H1 (cell line): Measurements from ENCODE around the gene ANKRD53. TPM values are rescaled to one million over a fixed set of nuclear protein-coding genes. Genes with fewer than 3 reads are reported as not detected.

Experiments used
- CTCF ChIA-PET: fragments of 300-600 bp; sonication (Branson Sonifier 250); formaldehyde crosslinking; loops from one replicate; lab custom pipeline; 2021; ENCODE audit not compliant: partially characterized antibody; lab: Charles Lee
- POLR2A ChIA-PET: fragments of 300-600 bp; sonication (Branson Sonifier 250); formaldehyde crosslinking; loops from one replicate; lab custom pipeline; 2021; ENCODE audit warnings: inconsistent platforms; ENCODE audit not compliant: partially characterized antibody; lab: Charles Lee
- DNase-seq, 2 experiments: peaks; one replicate each; pipeline versions ENCODE4 v3.0.0 to v3.0.0-alpha.2; 2010 to 2022; ENCODE audit warnings: low spot score in 2 of 2, low read depth in 1 of 2, mixed read lengths in 1 of 2
- FAIRE-seq: peaks from 2 replicates; lab custom pipeline; 2011; peaks lifted over from hg19 to GRCh38; lab: Jason Lieb, UNC
- H2AFZ ChIP-seq: 2 replicates; pipeline ENCODE4 v1.8.1; 2012; ENCODE audit warnings: low read length, inconsistent platforms
- H2AK5ac ChIP-seq: 2 replicates; pipeline ENCODE4 v1.6.1; 2013; ENCODE audit warnings: low read depth, low read length
- H2BK120ac ChIP-seq: replicated peaks from 2 replicates; pipeline ENCODE3; 2013; ENCODE audit warnings: low read depth, low read length, inconsistent platforms
- H2BK12ac ChIP-seq: 2 replicates; pipeline ENCODE4 v1.6.1; 2013; ENCODE audit warnings: low read depth, low read length
- H2BK15ac ChIP-seq: 2 replicates; pipeline ENCODE4 v1.6.1; 2013; ENCODE audit warnings: low read length
- H2BK20ac ChIP-seq: 2 replicates; pipeline ENCODE4 v1.6.1; 2013; ENCODE audit warnings: low read length
- H2BK5ac ChIP-seq: 2 replicates; pipeline ENCODE4 v1.6.1; 2013; ENCODE audit warnings: low read depth, low read length
- H3K14ac ChIP-seq: 2 replicates; pipeline ENCODE4 v1.6.1; 2013; ENCODE audit warnings: inconsistent platforms; ENCODE audit not compliant: insufficient read length
- H3K18ac ChIP-seq: 2 replicates; pipeline ENCODE4 v1.6.1; 2013; ENCODE audit warnings: low read length; ENCODE audit errors: extremely low read depth
- H3K23ac ChIP-seq: 2 replicates; pipeline ENCODE4 v1.6.1; 2013; ENCODE audit warnings: inconsistent platforms; ENCODE audit not compliant: insufficient read length
- H3K23me2 ChIP-seq: 2 replicates; pipeline ENCODE4 v1.6.1; 2013; ENCODE audit warnings: low read depth, low read length
- H3K27ac ChIP-seq: 2 replicates; pipeline ENCODE4 v1.6.1; 2011; ENCODE audit warnings: low read depth, low read length, inconsistent platforms
- H3K27me3 ChIP-seq, 4 experiments: replicated peaks in 1 of 4; 1 replicate in 1 of 4; 2 replicates in 3 of 4; pipeline versions ENCODE4 v1.6.1 to v1.8.1; 2011 to 2013; ENCODE audit warnings: low read length in 3 of 4, mild to moderate bottlenecking in 3 of 4, inconsistent platforms in 2 of 4, mixed read lengths in 2 of 4, moderate library complexity in 1 of 4; ENCODE audit not compliant: control insufficient read depth in 3 of 4, insufficient read depth in 3 of 4; ENCODE audit errors: extremely low read depth in 1 of 4
- H3K36me3 ChIP-seq, 4 experiments: 2 replicates each; pipeline versions ENCODE4 v1.6.1 to v1.8.1; 2011 to 2013; ENCODE audit warnings: mild to moderate bottlenecking in 4 of 4, low read length in 3 of 4, moderate library complexity in 2 of 4, control low read depth in 1 of 4, inconsistent platforms in 1 of 4; ENCODE audit not compliant: insufficient read depth in 4 of 4, control insufficient read depth in 2 of 4
- H3K4ac ChIP-seq: replicated peaks from 2 replicates; pipeline ENCODE3; 2013; ENCODE audit warnings: low read length, low read depth, mixed read lengths, inconsistent platforms; ENCODE audit not compliant: insufficient read length
- H3K4me1 ChIP-seq, 4 experiments: replicated peaks in 1 of 4; 1 replicate in 1 of 4; 2 replicates in 3 of 4; pipeline versions ENCODE4 v1.6.1 to v1.8.1; 2011 to 2013; ENCODE audit warnings: low read length in 3 of 4, inconsistent platforms in 2 of 4, mixed read lengths in 1 of 4; ENCODE audit not compliant: insufficient read depth in 4 of 4, control insufficient read depth in 3 of 4
- H3K4me2 ChIP-seq, 2 experiments: 2 replicates each; pipeline versions ENCODE4 v1.6.1 to v1.8.1; 2011 to 2013; ENCODE audit warnings: low read depth in 2 of 2, low read length in 2 of 2, control low read depth in 1 of 2, inconsistent platforms in 1 of 2, mild to moderate bottlenecking in 1 of 2; ENCODE audit not compliant: insufficient read depth in 1 of 2
- H3K4me3 ChIP-seq, 4 experiments: fragments of 200-600, 300-600 bp in 1 of 4; sonication (generic), shearing (Covaris generic), sonication (Bioruptor Twin) in 1 of 4; 2 replicates each; pipeline versions ENCODE4 v1.5.1 to v1.8.1; 2011 to 2016; ENCODE audit warnings: low read length in 4 of 4, low read depth in 3 of 4, control low read depth in 2 of 4, inconsistent platforms in 2 of 4, mild to moderate bottlenecking in 2 of 4, mixed read lengths in 1 of 4, moderate library complexity in 1 of 4; ENCODE audit not compliant: insufficient read depth in 2 of 4; ENCODE audit errors: extremely low read depth in 1 of 4
- H3K56ac ChIP-seq: replicated peaks from 2 replicates; pipeline ENCODE3; 2013; ENCODE audit warnings: low read depth, mild to moderate bottlenecking, mixed read lengths, low read length, inconsistent platforms; ENCODE audit not compliant: insufficient read length
- H3K79me1 ChIP-seq: 2 replicates; pipeline ENCODE4 v1.6.1; 2013; ENCODE audit warnings: low read depth, low read length, control low read depth
- H3K79me2 ChIP-seq, 2 experiments: 2 replicates each; pipeline versions ENCODE4 v1.6.1 to v1.8.1; 2012 to 2013; ENCODE audit warnings: low read length in 2 of 2, mild to moderate bottlenecking in 2 of 2, inconsistent platforms in 1 of 2; ENCODE audit not compliant: insufficient read depth in 2 of 2, control insufficient read depth in 1 of 2
- H3K9ac ChIP-seq, 4 experiments: replicated peaks in 1 of 4; 1 replicate in 1 of 4; 2 replicates in 3 of 4; pipeline versions ENCODE4 v1.6.1 to v1.8.1; 2011 to 2013; ENCODE audit warnings: low read depth in 3 of 4, low read length in 3 of 4, control low read depth in 2 of 4, mild to moderate bottlenecking in 2 of 4, moderate library complexity in 2 of 4, inconsistent platforms in 1 of 4; ENCODE audit errors: extremely low read depth in 1 of 4
- H3K9me3 ChIP-seq, 2 experiments: 2 replicates each; pipeline versions ENCODE4 v1.6.1 to v1.8.1; 2012 to 2013; ENCODE audit warnings: mild to moderate bottlenecking in 2 of 2, moderate library complexity in 2 of 2, control low read depth in 1 of 2, inconsistent platforms in 1 of 2, low read depth in 1 of 2, low read length in 1 of 2, mixed read lengths in 1 of 2; ENCODE audit not compliant: insufficient read depth in 2 of 2
- H4K20me1 ChIP-seq, 2 experiments: replicated peaks in 1 of 2; 2 replicates each; pipeline versions ENCODE3 to v1.8.1; 2011 to 2013; ENCODE audit warnings: inconsistent platforms in 2 of 2, low read length in 2 of 2, mild to moderate bottlenecking in 1 of 2; ENCODE audit not compliant: insufficient read depth in 2 of 2, control insufficient read depth in 1 of 2
- H4K5ac ChIP-seq: 2 replicates; pipeline ENCODE4 v1.6.1; 2013; ENCODE audit warnings: low read length, low read depth, mixed read lengths, inconsistent platforms; ENCODE audit not compliant: insufficient read length
- H4K8ac ChIP-seq: 2 replicates; pipeline ENCODE4 v1.8.0; 2013; ENCODE audit warnings: mild to moderate bottlenecking, moderate library complexity, low read length, inconsistent platforms; ENCODE audit not compliant: insufficient read depth; ENCODE audit errors: extremely low read depth
- H4K91ac ChIP-seq: replicated peaks from 2 replicates; pipeline ENCODE3; 2013; ENCODE audit warnings: low read length, mixed read lengths, inconsistent platforms; ENCODE audit not compliant: insufficient read length
- ASH2L ChIP-seq: fragments of 200-600, 300-600 bp; sonication (generic); IDR thresholded peaks from one replicate; pipeline ENCODE4 v1.7.1; 2017; ENCODE audit warnings: low read length
- CBX5 ChIP-seq: fragments of 300-800, 300-1000 bp; sonication (generic); IDR thresholded peaks from 2 replicates; pipeline ENCODE4 v1.7.1; 2016; ENCODE audit warnings: antibody characterized with exemption, low read length, low read depth
- CBX8 ChIP-seq: fragments of 300-800, 300-1000 bp; sonication (generic); IDR thresholded peaks from 2 replicates; pipeline ENCODE4 v1.7.1; 2016; ENCODE audit warnings: low read depth, low read length, borderline replicate concordance
- CHD1 ChIP-seq: IDR thresholded peaks from 2 replicates; pipeline ENCODE4 v1.6.1; 2012; ENCODE audit warnings: low read depth, low read length, improper control_type of control experiment
- CTBP2 ChIP-seq: IDR thresholded peaks from 2 replicates; pipeline ENCODE4 v1.7.0; 2011; ENCODE audit warnings: borderline replicate concordance, mild to moderate bottlenecking, moderate library complexity, mixed read lengths, low read length; ENCODE audit not compliant: insufficient read depth, insufficient read length
- EZH2 ChIP-seq: fragments of 200-600 bp; sonication (generic); IDR thresholded peaks from 2 replicates; pipeline ENCODE4 v1.7.1; 2012; ENCODE audit warnings: low read depth, mild to moderate bottlenecking, moderate library complexity, low read length, inconsistent platforms; ENCODE audit not compliant: severe bottlenecking
- JUND ChIP-seq: IDR thresholded peaks from 2 replicates; pipeline ENCODE4 v1.6.1; 2011; ENCODE audit warnings: mild to moderate bottlenecking, improper control_type of control experiment, low read length
- KDM4A ChIP-seq: IDR thresholded peaks from one replicate; pipeline ENCODE4 v1.7.1; 2012; ENCODE audit warnings: low read depth, mild to moderate bottlenecking, moderate library complexity, low read length, inconsistent platforms; ENCODE audit not compliant: severe bottlenecking
- KDM5A ChIP-seq: fragments of 200-600 bp; IDR thresholded peaks from 2 replicates; pipeline ENCODE4 v1.7.1; 2012; ENCODE audit warnings: mild to moderate bottlenecking, low read length, inconsistent platforms, mixed read lengths
- RBBP5 ChIP-seq: IDR thresholded peaks from 2 replicates; pipeline ENCODE4 v1.7.1; 2012; ENCODE audit warnings: low read depth, mild to moderate bottlenecking, inconsistent platforms, low read length, moderate library complexity, borderline replicate concordance
- SIRT6 ChIP-seq: IDR thresholded peaks from one replicate; pipeline ENCODE4 v1.7.1; 2012; ENCODE audit warnings: low read length, inconsistent platforms
- TCF12 ChIP-seq: IDR thresholded peaks from 2 replicates; pipeline ENCODE4 v1.6.1; 2011; ENCODE audit warnings: low read depth, mild to moderate bottlenecking, low read length
- YY1 ChIP-seq: IDR thresholded peaks from 2 replicates; pipeline ENCODE4 v1.6.1; 2011; ENCODE audit warnings: low read depth, mild to moderate bottlenecking, low read length
- WGBS, 2 experiments: shearing (Covaris generic) in 1 of 2; methylation state at CpG; one replicate each; pipeline versions ENCODE4 v1.1.6 to v1.1.7; 2013 to 2015; ENCODE audit warnings: low lambda C conversion rate in 2 of 2, mixed read lengths in 2 of 2, inconsistent platforms in 1 of 2, low coverage in 1 of 2, missing lambda C conversion rate in 1 of 2; ENCODE audit not compliant: insufficient replicate concordance in 2 of 2, insufficient coverage in 1 of 2, insufficient read length in 1 of 2; ENCODE audit errors: extremely low coverage in 1 of 2, missing lambda C conversion rate in 1 of 2; 5-methylcytosine and 5-hydroxymethylcytosine counted together
- polyA plus RNA-seq, 7 experiments: library from polyadenylated mRNA; depleted of rRNA in 3 of 7; stranded (reverse) in 5 of 7; unstranded in 2 of 7; fragments of >200 nt in 5 of 7; fragments of 200-250 nt in 2 of 7; gene quantifications; 1 replicate in 5 of 7; 2 replicates in 1 of 7; 4 replicates in 1 of 7; pipeline versions ENCODE4 v1.2.1 to v1.2.3, GENCODE V29; 2011 to 2013; ENCODE audit warnings: missing spikeins in 2 of 7, mixed read lengths in 2 of 7
- total RNA-seq: library from RNA; stranded (reverse); fragmentation: NEBNext Ultra II Directional; extraction: Animal tissue kit (Norgen Biotek cat#: 25700); gene quantifications from 2 replicates; pipeline ENCODE4 v1.2.1, GENCODE V29; 2021
- TF ChIP-seq, protein P1 (sequence below): IDR thresholded peaks from 2 replicates; pipeline ENCODE4 v1.6.1; 2012; ENCODE audit warnings: inconsistent platforms

ANKRD53 gene
- total and polyA plus RNA-seq, 2 of the 8 experiments (the other 6 are each of a cell fraction or from before 2014, with no cell fraction given), result 0.39 to 0.70 TPM

DNA sequence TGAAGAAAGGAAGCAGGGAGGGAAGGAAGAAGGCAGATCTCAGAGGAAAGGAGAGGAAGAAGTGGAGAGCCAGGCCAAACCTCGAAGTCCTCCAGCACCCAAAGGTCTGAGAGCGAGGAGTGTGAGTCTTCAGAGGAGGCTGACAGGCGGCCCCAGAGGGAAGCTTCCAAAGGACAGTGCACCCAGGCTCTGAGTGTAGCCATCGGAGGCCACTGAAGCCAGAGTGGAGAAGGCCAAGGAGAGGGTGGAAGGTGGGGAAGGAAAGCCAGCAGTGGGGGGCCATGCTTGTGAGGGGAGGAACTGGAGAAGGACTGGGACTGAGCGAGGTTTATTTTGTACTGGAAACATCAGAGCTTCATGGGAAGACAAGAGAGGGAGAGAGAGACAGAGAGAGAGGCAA is 36.7 kb upstream of the ANKRD53 start:
- 0 out of 2 replicates have a peak overlapping the region, but pooled peaks have one; percentile 23 for H2BK12ac ChIP-seq
- 77% methylated on average over 5 of the region's 5 CpGs; no CpG with 5 or more reads in 1 of the 2 experiments for WGBS, 2 experiments
- H3K27ac ChIP-seq, result no peak overlapping the region
- no peaks in the 10 kb centered on the region for H3K36me3 ChIP-seq
- no peak overlapping the region for H3K56ac ChIP-seq
- no peak overlapping the region for H3K4me3 ChIP-seq
- no peak overlapping the region for H4K5ac ChIP-seq
- peaks cover 9 to 45% (median 34%) of the 10 kb centered on the region in 4 experiments for H3K4me1 ChIP-seq
- no peak overlapping the region for H2BK120ac ChIP-seq
- no peaks in the 10 kb centered on the region for H3K79me1 ChIP-seq
- no peak overlapping the region for H2AK5ac ChIP-seq
- TF ChIP-seq JUND, result no peak
- TF ChIP-seq RBBP5, result no peak
- no peak for TF ChIP-seq CBX8
- TF ChIP-seq TCF12, result no peak
- TF ChIP-seq KDM4A, result no peak
- TF ChIP-seq CHD1, result no peak
- TF ChIP-seq, protein P1, sequence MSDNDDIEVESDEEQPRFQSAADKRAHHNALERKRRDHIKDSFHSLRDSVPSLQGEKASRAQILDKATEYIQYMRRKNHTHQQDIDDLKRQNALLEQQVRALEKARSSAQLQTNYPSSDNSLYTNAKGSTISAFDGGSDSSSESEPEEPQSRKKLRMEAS, result no peak
- TF ChIP-seq YY1, result no peak
- no peak for TF ChIP-seq SIRT6
- no peak for TF ChIP-seq EZH2
- no peak for TF ChIP-seq ASH2L
- no peak for TF ChIP-seq CBX5
- no peak for TF ChIP-seq CTBP2
- no peak for TF ChIP-seq KDM5A
- ChIA-PET CTCF (interaction anchor here (0.8 to 22.0 kb wide), 8 partner anchors 10 to 71 kb away, joined by 3 to 513 read pairs (median 12); partner anchors contain the start of gene ATP6V1B1), POLR2A (no interaction called here)
- H3K9me3 ChIP-seq, result no peaks in the 10 kb centered on the region
- H3K23me2 ChIP-seq, result peaks cover 3% of the 10 kb centered on the region; the same call in 1 of the 2 replicates
- no peak overlapping the region for H2BK15ac ChIP-seq
- no peak overlapping the region for H3K14ac ChIP-seq
- H2AFZ ChIP-seq, result no peak overlapping the region
- H2BK20ac ChIP-seq, result no peak overlapping the region
- H4K20me1 ChIP-seq, result peaks cover 0 to 3% of the 10 kb centered on the region in 2 experiments
- H3K18ac ChIP-seq, result no peak overlapping the region
- no peak overlapping the region for H3K9ac ChIP-seq
- H3K4ac ChIP-seq, result no peak overlapping the region
- H3K23ac ChIP-seq, result no peak overlapping the region
- H2BK5ac ChIP-seq, result no peak overlapping the region
- H3K27me3 ChIP-seq, result peaks cover 4 to 43% (median 34%) of the 10 kb centered on the region in 4 experiments
- no peak overlapping the region for H3K4me2 ChIP-seq
- no peaks in the 10 kb centered on the region for H3K79me2 ChIP-seq
- H4K91ac ChIP-seq, result no peak overlapping the region
- DNase-seq (no peak), FAIRE-seq (no peak)
- H4K8ac ChIP-seq, result no peak overlapping the region
